Skeletal muscle satellite cell (primary cell): ENCODE results near the gene ALOX5AP.
"Not testable (repeated sequence)": the region's sequence is repeated elsewhere in the genome, so short reads cannot be mapped to it uniquely, and the experiment has no call there.

Experiments
- H3K27me3 ChIP-seq: 2 replicates; pipeline ENCODE4 v1.7.0; 2013; ENCODE audit warnings: low read length; ENCODE audit not compliant: control insufficient read depth, insufficient read depth
- H3K36me3 ChIP-seq: 2 replicates; pipeline ENCODE4 v1.7.0; 2013; ENCODE audit warnings: mild to moderate bottlenecking, control low read depth, low read length; ENCODE audit not compliant: insufficient read depth
- H3K4me1 ChIP-seq: 2 replicates; pipeline ENCODE4 v1.7.0; 2013; ENCODE audit warnings: low read length; ENCODE audit not compliant: control insufficient read depth, insufficient read depth
- H3K4me2 ChIP-seq: 2 replicates; pipeline ENCODE4 v1.7.0; 2013; ENCODE audit warnings: mild to moderate bottlenecking, low read length
- H3K4me3 ChIP-seq: 2 replicates; pipeline ENCODE4 v1.7.0; 2013; ENCODE audit warnings: low read length
- H3K9ac ChIP-seq: 2 replicates; pipeline ENCODE4 v1.7.0; 2013; ENCODE audit warnings: mild to moderate bottlenecking, low read depth, low read length, moderate library complexity
- H3K9me3 ChIP-seq: replicated peaks from 2 replicates; pipeline ENCODE4 v1.7.0; 2013; ENCODE audit warnings: mild to moderate bottlenecking, control low read depth, low read length

ALOX5AP gene

DNA sequence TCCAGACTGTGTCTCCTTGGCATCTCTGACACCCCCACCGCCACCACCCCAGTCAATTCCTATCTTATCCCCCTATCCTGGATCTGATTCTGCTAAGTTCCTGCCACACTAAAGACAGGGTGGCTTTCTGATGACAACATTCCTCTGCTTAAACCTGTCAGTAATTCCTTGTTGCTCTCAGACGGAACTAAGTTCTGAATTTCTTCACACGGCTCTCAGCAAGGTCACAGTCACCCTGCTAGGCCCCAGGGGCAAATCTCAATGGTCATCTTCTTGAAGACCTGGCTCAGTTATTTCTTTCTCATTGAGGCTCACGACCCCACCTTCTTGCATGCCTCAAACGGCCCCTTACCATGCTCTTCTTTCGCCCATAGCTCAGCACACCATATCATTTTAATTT, 7.6 kb downstream of the ALOX5AP start:
- Histone ChIP-seq H3K27me3 (peaks cover 2% of the 10 kb centered on the region), H3K36me3 (no peaks in the 10 kb centered on the region), H3K4me1 (peaks cover 65% of the 10 kb centered on the region), H3K4me2 (peak overlapping the region; percentile 33), H3K9ac (peak overlapping the region; percentile 48), H3K9me3 (no peaks in the 10 kb centered on the region), H3K4me3 (no peak overlapping the region)

DNA sequence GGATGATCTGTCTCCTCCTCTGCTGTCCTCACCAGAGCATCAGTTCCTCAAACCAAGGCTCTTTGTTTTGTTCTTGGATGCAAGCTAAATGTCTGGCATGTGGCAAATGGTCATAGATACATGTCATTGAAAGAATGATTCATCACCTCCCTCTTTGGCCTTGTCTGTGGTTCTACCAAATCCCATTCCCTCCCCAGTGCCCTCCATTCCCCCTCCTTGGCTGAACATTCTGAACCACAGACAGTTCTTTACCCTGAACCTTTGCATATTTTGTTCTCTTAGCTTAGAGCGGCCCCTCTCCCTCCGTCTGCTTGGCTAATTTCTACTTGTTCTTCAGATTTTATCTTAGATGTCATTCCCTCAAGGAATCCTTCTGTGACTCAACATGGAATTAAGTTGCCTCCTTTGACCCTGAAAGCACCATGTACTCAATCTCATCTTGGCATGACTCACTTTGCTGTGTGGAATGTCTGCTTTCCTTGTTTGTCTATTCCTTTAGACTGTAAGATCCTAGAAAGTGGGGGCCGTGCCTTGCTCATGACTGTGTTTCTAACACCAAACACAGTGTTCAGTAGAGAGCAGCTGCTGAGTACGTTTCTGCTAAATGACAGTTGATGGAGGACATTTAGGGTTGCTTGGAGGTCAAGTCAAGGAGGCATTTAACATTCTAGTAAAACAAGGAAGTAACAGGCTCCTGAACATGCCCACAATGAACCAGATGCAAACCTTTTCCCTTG, 8.1 kb downstream of the ALOX5AP start:
- H3K4me3 ChIP-seq, result peak overlapping the region; percentile 42
- H3K4me2 ChIP-seq, result peak overlapping the region; percentile 45
- no peaks in the 10 kb centered on the region for H3K36me3 ChIP-seq
- H3K4me1 ChIP-seq, result peaks cover 65% of the 10 kb centered on the region
- H3K9me3 ChIP-seq, result no peaks in the 10 kb centered on the region
- peaks cover 2% of the 10 kb centered on the region for H3K27me3 ChIP-seq
- H3K9ac ChIP-seq, result peak overlapping the region; percentile 48

DNA sequence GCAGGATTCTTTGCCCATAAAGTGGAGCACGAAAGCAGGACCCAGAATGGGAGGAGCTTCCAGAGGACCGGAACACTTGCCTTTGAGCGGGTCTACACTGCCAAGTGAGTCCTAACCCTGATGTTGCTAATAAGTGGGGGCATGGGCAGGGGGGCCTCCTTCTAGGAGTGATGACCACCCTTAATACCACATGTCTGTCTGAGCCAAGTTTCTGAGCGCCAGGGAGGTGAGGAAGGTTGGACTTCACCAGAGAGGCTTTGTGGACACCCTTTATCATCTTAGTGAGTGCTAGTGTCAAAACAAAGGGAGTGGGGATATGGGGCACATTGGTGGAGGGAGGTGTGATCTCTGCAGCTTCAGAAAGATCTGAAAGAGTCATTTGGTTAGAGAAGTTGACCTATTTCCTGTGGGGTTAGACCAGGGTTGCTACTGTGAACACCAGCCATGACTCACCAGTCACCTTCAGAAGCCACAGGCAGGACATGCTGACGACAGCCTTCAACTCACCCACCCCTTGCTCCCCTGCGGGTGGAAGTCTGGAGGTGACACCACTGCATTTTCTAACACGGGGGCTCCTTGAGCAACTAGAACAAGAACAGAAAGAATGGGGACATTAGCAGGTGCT, 8.8 kb downstream of the ALOX5AP start:
- peak overlapping the region; percentile 42 for H3K4me3 ChIP-seq
- no peaks in the 10 kb centered on the region for H3K27me3 ChIP-seq
- H3K4me1 ChIP-seq, result peaks cover 65% of the 10 kb centered on the region
- H3K4me2 ChIP-seq, result peak overlapping the region; percentile 45
- peak overlapping the region; percentile 15 for H3K9ac ChIP-seq
- no peaks in the 10 kb centered on the region for H3K9me3 ChIP-seq
- no peaks in the 10 kb centered on the region for H3K36me3 ChIP-seq

DNA sequence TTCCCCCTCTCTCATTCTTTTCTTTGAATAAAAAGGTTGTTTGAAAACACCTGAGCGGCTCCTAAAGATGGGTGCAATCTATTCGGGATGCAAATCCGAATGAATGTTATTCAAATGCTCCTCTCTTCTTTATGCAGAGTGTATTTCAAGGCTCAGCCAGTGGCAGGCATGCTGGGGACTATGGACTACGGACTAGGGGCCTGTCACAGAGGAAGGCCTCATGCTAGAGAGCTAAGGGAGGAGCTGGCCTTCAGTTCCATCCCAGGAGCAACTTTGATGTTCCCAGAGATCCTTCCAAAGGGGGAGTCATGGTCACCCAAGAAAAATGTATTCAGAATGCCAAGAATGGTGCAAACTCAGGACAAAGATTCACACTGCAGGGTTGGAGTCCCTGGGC, 9.3 kb downstream of the ALOX5AP start:
- H3K4me2 ChIP-seq, result peak overlapping the region; percentile 45
- H3K4me3 ChIP-seq, result no peak overlapping the region
- no peaks in the 10 kb centered on the region for H3K27me3 ChIP-seq
- peaks cover 62% of the 10 kb centered on the region for H3K4me1 ChIP-seq
- H3K9ac ChIP-seq, result no peak overlapping the region
- H3K36me3 ChIP-seq, result no peaks in the 10 kb centered on the region
- no peaks in the 10 kb centered on the region for H3K9me3 ChIP-seq

DNA sequence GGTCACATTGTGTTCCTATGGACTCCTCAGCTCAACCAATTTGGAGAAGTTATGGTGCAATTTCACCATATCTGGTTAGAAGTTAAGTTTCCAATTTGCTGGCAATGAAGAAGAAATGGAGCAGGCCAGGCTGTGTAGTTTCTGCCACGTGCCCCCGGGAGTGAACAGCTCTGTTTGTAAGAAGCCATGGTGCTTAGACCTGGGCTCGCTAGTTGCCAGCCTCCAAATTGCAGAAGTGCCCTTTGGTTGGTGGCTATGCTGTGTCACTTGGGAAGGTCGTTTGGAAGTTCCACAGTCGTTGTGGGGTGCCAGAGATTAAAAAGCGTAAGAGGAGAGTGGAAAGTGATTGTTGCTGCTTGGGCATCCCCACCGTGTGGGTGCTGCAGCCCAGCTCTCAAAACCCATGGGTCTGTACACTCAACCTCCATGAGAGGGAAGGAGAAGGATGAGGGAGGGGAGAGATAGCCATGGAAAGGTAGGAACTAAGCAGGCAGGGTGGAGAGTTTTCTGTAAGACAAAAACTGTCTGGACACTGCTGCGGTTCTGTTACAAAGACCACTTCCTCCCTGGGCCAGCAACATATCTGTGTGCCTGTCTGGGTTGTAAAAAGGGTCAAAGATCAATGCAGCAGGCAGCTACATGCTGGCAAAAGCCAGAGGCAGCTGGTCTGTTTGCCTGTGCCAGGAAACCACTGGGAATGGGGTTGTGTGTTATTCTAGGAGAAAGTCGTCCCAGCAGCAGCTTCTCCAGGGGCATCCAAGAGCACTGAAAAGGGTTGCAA, 10.8 kb downstream of the ALOX5AP start:
- Histone ChIP-seq H3K9me3 (no peaks in the 10 kb centered on the region), H3K27me3 (no peaks in the 10 kb centered on the region), H3K4me3 (no peak overlapping the region), H3K4me1 (peaks cover 50% of the 10 kb centered on the region), H3K36me3 (no peaks in the 10 kb centered on the region), H3K4me2 (peak overlapping the region; percentile 36), H3K9ac (peak overlapping the region; percentile 6)

DNA sequence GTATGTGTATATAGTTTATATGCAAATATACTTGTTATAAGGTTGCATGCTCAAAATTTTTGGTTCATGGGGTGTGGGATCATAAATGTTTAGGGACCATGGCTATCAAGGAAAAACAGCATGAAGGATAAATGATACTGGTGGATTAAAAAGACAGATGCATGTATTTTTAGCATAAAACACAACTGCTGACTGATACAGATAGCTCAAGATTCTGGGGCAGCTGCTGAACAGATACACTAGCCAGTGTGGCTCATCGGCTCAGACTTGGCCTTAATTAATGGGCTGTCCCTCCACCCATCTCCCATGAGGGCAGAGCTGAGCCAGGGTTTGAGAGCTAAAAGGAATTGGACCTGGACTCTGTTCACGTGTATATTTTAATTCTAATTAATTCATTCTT, 11.4 kb downstream of the ALOX5AP start:
- Histone ChIP-seq H3K36me3 (no peaks in the 10 kb centered on the region), H3K9me3 (no peaks in the 10 kb centered on the region), H3K4me1 (peaks cover 50% of the 10 kb centered on the region), H3K4me3 (no peak overlapping the region), H3K9ac (no peak overlapping the region), H3K4me2 (peak overlapping the region; percentile 36), H3K27me3 (no peaks in the 10 kb centered on the region)

DNA sequence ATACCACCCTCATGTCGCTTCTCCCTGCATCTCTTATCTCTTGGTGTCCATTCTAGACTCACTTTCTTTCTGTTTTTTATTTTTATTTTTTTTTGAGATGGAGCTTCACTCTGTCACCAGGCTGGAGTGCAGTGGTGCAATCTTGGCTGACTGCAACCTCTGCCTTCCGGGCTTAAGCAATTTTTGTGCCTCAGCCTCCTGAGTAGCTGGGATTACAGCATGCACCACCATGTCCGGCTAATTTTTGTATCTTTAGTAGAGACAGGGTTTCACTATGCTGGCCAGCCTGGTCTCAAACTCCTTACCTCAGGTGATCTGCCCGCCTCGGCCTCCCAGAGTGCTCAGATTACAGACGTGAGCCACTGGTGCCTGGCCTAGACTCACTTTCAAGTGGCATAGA, 12.5 kb downstream of the ALOX5AP start:
- H3K9ac ChIP-seq, H3K9me3 ChIP-seq, H3K27me3 ChIP-seq, H3K4me3 ChIP-seq, H3K4me2 ChIP-seq, H3K36me3 ChIP-seq: not testable (repeated sequence)
- peaks cover 52% of the 10 kb centered on the region for H3K4me1 ChIP-seq

DNA sequence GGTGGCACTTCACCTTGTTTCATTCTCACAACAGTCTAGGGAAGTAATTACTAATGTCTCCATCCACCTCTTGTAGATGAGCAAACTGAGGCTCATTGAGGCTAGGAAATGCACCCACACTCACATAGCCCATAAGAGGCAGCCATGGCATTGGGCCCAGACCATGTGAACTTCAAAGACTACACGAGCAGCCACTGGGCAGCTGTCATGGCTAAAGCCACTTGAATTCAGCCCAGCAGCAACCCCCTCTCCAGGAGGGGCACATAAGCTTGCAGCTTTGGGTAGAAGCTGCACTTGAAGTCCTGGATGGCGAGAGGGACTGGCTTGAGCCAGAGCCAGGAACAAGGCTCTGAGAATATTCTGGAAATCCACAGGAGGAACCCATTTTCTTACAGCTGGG, 13.4 kb downstream of the ALOX5AP start:
- H3K4me3 ChIP-seq, result no peak overlapping the region
- no peak overlapping the region for H3K4me2 ChIP-seq
- no peaks in the 10 kb centered on the region for H3K9me3 ChIP-seq
- H3K4me1 ChIP-seq, result peaks cover 43% of the 10 kb centered on the region
- H3K36me3 ChIP-seq, result no peaks in the 10 kb centered on the region
- no peaks in the 10 kb centered on the region for H3K27me3 ChIP-seq
- no peak overlapping the region for H3K9ac ChIP-seq

DNA sequence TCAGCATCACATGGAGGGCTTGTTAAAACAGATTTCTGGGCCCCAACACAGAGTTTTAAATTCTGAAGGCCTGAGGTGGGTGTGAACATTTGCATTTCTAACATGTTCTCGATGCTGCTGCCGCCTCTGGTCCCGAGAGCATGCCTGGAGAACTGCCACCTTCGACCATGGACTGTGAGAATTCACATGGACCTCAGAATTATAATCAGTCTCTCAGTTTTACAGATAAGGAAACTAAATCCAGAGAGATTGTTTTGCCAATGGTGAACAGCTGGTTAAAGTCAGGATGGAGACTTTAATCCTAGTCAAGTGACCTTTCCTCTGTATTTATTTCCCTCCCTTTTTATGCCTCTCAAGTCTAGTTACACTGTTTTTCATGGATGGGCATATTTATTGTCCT, 14.7 kb downstream of the ALOX5AP start:
- Histone ChIP-seq H3K4me3 (no peak overlapping the region), H3K9me3 (no peaks in the 10 kb centered on the region), H3K9ac (no peak overlapping the region), H3K36me3 (no peaks in the 10 kb centered on the region), H3K4me1 (peaks cover 30% of the 10 kb centered on the region), H3K27me3 (no peaks in the 10 kb centered on the region), H3K4me2 (no peak overlapping the region)

DNA sequence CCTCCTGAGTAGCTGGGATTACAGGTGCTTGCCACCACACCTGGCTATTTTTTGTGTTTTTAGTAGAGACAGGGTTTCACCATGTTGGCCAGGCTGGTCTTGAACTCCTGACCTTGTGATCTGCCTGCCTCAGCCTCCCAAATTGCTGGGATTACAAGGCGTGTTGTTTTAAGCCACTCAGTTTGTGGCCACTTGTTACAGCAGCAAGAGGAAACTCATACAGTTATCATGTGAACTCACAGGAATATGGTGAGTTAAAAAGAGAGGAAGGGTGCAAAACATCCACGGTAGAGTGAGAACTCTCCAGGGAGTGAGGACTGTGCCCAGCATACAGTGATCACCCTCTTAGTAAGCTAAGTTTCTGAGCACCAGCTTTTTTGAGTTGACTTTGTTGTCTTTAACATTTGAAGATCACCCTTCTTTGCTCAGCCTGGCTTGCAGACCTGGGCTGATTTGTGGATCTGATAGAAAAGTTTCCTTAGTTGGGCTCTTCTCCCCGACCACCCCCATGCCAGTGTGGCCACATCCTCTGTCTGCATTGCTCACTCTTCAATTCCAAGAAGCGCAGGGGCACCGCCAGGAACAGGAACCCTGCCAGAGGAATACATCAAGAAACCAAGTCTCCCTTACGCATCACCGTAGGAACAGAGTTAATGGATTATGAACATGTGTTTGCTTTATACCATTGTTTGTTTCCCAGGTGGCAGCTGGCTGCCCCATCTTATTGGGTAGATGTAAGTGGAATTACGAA, 16.0 kb downstream of the ALOX5AP start:
- peaks cover 3% of the 10 kb centered on the region for H3K27me3 ChIP-seq
- no peaks in the 10 kb centered on the region for H3K36me3 ChIP-seq
- H3K4me1 ChIP-seq, result peaks cover 17% of the 10 kb centered on the region
- no peak overlapping the region for H3K4me3 ChIP-seq
- H3K4me2 ChIP-seq, result no peak overlapping the region
- no peak overlapping the region for H3K9ac ChIP-seq
- H3K9me3 ChIP-seq, result no peaks in the 10 kb centered on the region

DNA sequence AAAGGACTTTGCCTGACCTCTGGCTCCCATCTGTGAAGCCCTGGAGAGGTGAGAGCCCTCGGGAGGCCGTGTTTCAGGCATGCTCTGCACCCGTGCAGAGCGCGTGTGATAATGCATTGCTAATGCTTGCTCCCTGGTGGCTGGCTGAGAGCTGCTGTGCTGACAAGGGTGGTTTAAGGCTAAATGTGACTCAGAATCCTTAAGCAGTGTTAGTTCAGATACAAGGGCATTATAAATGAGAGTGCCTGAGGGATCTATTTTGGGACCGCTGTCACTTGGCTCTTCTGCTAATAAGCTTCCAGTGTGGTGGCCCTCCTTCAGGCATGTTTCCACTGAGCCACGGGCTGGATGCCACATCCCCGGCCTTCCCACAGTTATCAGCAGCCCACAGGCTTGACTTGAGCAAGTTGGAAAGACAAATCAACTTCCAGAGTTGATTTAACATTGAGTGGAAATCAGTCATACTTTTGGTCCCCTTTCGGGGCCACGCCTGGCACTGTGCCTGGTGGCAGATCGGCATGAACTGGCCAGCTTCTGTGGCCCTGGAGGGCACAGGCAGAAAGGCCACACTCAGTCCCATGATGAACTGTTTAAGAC, 17.0 kb downstream of the ALOX5AP start:
- no peaks in the 10 kb centered on the region for H3K36me3 ChIP-seq
- H3K27me3 ChIP-seq, result peaks cover 8% of the 10 kb centered on the region
- H3K9me3 ChIP-seq, result no peaks in the 10 kb centered on the region
- no peak overlapping the region for H3K9ac ChIP-seq
- no peak overlapping the region for H3K4me3 ChIP-seq
- peaks cover 9% of the 10 kb centered on the region for H3K4me1 ChIP-seq
- no peak overlapping the region for H3K4me2 ChIP-seq
